Fibroblast of gingiva (primary cell): Measurements from ENCODE around the gene BBIP1.

Source experiments
- DNase-seq: peaks from one replicate; pipeline ENCODE4 v3.0.0-alpha.2; 2011; ENCODE audit warnings: low read depth

Gene BBIP1

GRCh38 chr10:110863956-110864355 lies 55.0 kb downstream of the BBIP1 start:
- no peak for DNase-seq

- peak; percentile 26 for DNase-seq
Measured at GRCh38 chr10:110863361-110863760, 55.6 kb downstream of the BBIP1 start.

GRCh38 chr10:110862961-110863360 lies 56.0 kb downstream of the BBIP1 start:
- no peak for DNase-seq

- DNase-seq = no peak
Measured at GRCh38 chr10:110861930-110862649, 56.9 kb downstream of the BBIP1 start.

GRCh38 chr10:110861476-110861875 lies 57.5 kb downstream of the BBIP1 start:
- no peak for DNase-seq

- no peak for DNase-seq
Measured at GRCh38 chr10:110860576-110861241, 58.3 kb downstream of the BBIP1 start.

GRCh38 chr10:110859973-110860376 lies 59.0 kb downstream of the BBIP1 start:
- peak; percentile 94 for DNase-seq

GRCh38 chr10:110859206-110859972 lies 59.6 kb downstream of the BBIP1 start:
- peak; percentile 64 for DNase-seq

- DNase-seq = no peak
Measured at GRCh38 chr10:110858297-110858934, 60.6 kb downstream of the BBIP1 start.

GRCh38 chr10:110857265-110858171 lies 61.5 kb downstream of the BBIP1 start:
- no peak for DNase-seq

- no peak for DNase-seq
Measured at GRCh38 chr10:110853921-110854605, 64.9 kb downstream of the BBIP1 start.

- DNase-seq = no peak
Measured at GRCh38 chr10:110852947-110853346, 66.0 kb downstream of the BBIP1 start.

- no peak for DNase-seq
Measured at GRCh38 chr10:110852255-110852896, 66.6 kb downstream of the BBIP1 start.

- DNase-seq = peak; percentile 64
Measured at GRCh38 chr10:110851020-110851612, 67.9 kb downstream of the BBIP1 start.

GRCh38 chr10:110850099-110850498 lies 68.9 kb downstream of the BBIP1 start:
- no peak for DNase-seq
